IMR-90 (cell line): ENCODE measurements around the gene JAKMIP2. TPM values are rescaled to one million over a fixed set of nuclear protein-coding genes. Genes with fewer than 3 reads are reported as not detected.

Source experiments
- ATAC-seq: fragments of 200-7000 bp; cut with Tn5 transposase; 2 replicates; pipeline ENCODE4 v1.9.1; 2020; ENCODE audit warnings: low read depth, mild to moderate bottlenecking, moderate library complexity
- BruUV-seq: library from RNA; stranded (reverse); fragments of 400-500 nt; replicated peaks from 2 replicates; lab custom pipeline; 2021; lab: Mats Ljungman, UMichigan
- CTCF ChIA-PET: fragments of 300-600 bp; formaldehyde crosslinking; extraction: SDS; loops from one replicate; lab custom pipeline; 2021; ENCODE audit warnings: antibody characterized with exemption; lab: Yijun Ruan, JAX
- POLR2A ChIA-PET: fragments of 300-600 bp; sonication (Branson Sonifier 250); formaldehyde crosslinking; loops from one replicate; lab custom pipeline; 2022; ENCODE audit warnings: antibody characterized with exemption; ENCODE audit not compliant: unreplicated experiment; lab: Charles Lee
- DNase-seq: peaks from one replicate; pipeline ENCODE4 v3.0.0; 2013
- H2AFZ ChIP-seq: replicated peaks from 2 replicates; pipeline ENCODE3; 2013; ENCODE audit warnings: low read length, mild to moderate bottlenecking; ENCODE audit not compliant: poor library complexity
- H2AK5ac ChIP-seq: 2 replicates; pipeline ENCODE4 v1.6.1; 2013; ENCODE audit warnings: low read depth, low read length, inconsistent platforms
- H2AK9ac ChIP-seq: replicated peaks from 2 replicates; pipeline ENCODE3; 2013; ENCODE audit warnings: mild to moderate bottlenecking, low read depth, low read length, moderate library complexity; ENCODE audit not compliant: poor library complexity
- H2BK120ac ChIP-seq: 2 replicates; pipeline ENCODE4 v1.6.1; 2013; ENCODE audit warnings: low read depth, low read length, inconsistent platforms
- H2BK15ac ChIP-seq: 3 replicates; pipeline ENCODE4 v1.6.1; 2013; ENCODE audit warnings: low read depth, low read length, inconsistent platforms
- H2BK20ac ChIP-seq: 2 replicates; pipeline ENCODE4 v1.6.1; 2013; ENCODE audit warnings: low read depth, mild to moderate bottlenecking, inconsistent platforms, low read length, moderate library complexity
- H2BK5ac ChIP-seq: 2 replicates; pipeline ENCODE4 v1.6.1; 2013; ENCODE audit warnings: mild to moderate bottlenecking, low read depth, low read length, inconsistent platforms; ENCODE audit not compliant: poor library complexity, severe bottlenecking
- H3K14ac ChIP-seq: replicated peaks from 2 replicates; pipeline ENCODE4 v1.6.1; 2013; ENCODE audit warnings: low read depth, low read length, inconsistent platforms
- H3K18ac ChIP-seq: 2 replicates; pipeline ENCODE4 v1.6.1; 2013; ENCODE audit warnings: low read depth, low read length, control low read depth
- H3K23ac ChIP-seq: 2 replicates; pipeline ENCODE4 v1.6.1; 2013; ENCODE audit warnings: low read depth, low read length, inconsistent platforms
- H3K27ac ChIP-seq: 2 replicates; pipeline ENCODE4 v1.5.1; 2013; ENCODE audit warnings: mild to moderate bottlenecking, control low read depth, low read length; ENCODE audit not compliant: insufficient read depth
- H3K27me3 ChIP-seq: 2 replicates; pipeline ENCODE4 v1.6.1; 2013; ENCODE audit warnings: low read length; ENCODE audit not compliant: control insufficient read depth, insufficient read depth
- H3K36me3 ChIP-seq: 2 replicates; pipeline ENCODE4 v1.6.1; 2013; ENCODE audit warnings: low read length, mixed read lengths; ENCODE audit not compliant: control insufficient read depth, insufficient read depth
- H3K4ac ChIP-seq: 2 replicates; pipeline ENCODE4 v1.6.1; 2013; ENCODE audit warnings: low read depth, low read length, inconsistent platforms
- H3K4me1 ChIP-seq: 2 replicates; pipeline ENCODE4 v1.6.1; 2013; ENCODE audit warnings: low read length, mixed read lengths; ENCODE audit not compliant: control insufficient read depth, insufficient read depth
- H3K4me2 ChIP-seq: 2 replicates; pipeline ENCODE4 v1.6.1; 2013; ENCODE audit warnings: low read depth, mild to moderate bottlenecking, control low read depth, low read length, moderate library complexity
- H3K4me3 ChIP-seq: 2 replicates; pipeline ENCODE4 v1.5.1; 2013; ENCODE audit warnings: low read depth, mild to moderate bottlenecking, control low read depth, low read length, moderate library complexity; ENCODE audit not compliant: insufficient read depth
- H3K56ac ChIP-seq: 2 replicates; pipeline ENCODE4 v1.6.1; 2013; ENCODE audit warnings: low read length, inconsistent platforms; ENCODE audit not compliant: insufficient read depth; ENCODE audit errors: extremely low read depth
- H3K79me1 ChIP-seq, 2 experiments: 2 replicates each; pipeline ENCODE4 v1.6.1; 2013; ENCODE audit warnings: low read length in 2 of 2, inconsistent platforms in 1 of 2, low read depth in 1 of 2
- H3K9ac ChIP-seq: 2 replicates; pipeline ENCODE4 v1.6.1; 2013; ENCODE audit warnings: low read depth, low read length, control low read depth
- H3K9me1 ChIP-seq: 2 replicates; pipeline ENCODE4 v1.6.1; 2013; ENCODE audit warnings: low read length, inconsistent platforms; ENCODE audit not compliant: insufficient read depth
- H3K9me3 ChIP-seq: 2 replicates; pipeline ENCODE4 v1.6.1; 2013; ENCODE audit warnings: low read length; ENCODE audit not compliant: control insufficient read depth, insufficient read depth
- H4K20me1 ChIP-seq: 2 replicates; pipeline ENCODE4 v1.6.1; 2013; ENCODE audit warnings: low read length, inconsistent platforms; ENCODE audit not compliant: insufficient read depth
- H4K5ac ChIP-seq: 2 replicates; pipeline ENCODE4 v1.6.1; 2013; ENCODE audit warnings: mild to moderate bottlenecking, low read depth, low read length, control low read depth
- H4K8ac ChIP-seq, 2 experiments: 2 replicates each; pipeline ENCODE4 v1.6.1; 2013; ENCODE audit warnings: low read depth in 2 of 2, low read length in 2 of 2, control low read depth in 1 of 2, inconsistent platforms in 1 of 2
- H4K91ac ChIP-seq: 2 replicates; pipeline ENCODE4 v1.6.1; 2013; ENCODE audit warnings: low read depth, low read length, inconsistent platforms; ENCODE audit not compliant: insufficient read depth
- MXI1 ChIP-seq: IDR thresholded peaks from 2 replicates; pipeline ENCODE4 v1.6.1; 2012; ENCODE audit warnings: low read depth, mild to moderate bottlenecking, low read length, moderate library complexity, borderline replicate concordance
- RAD21 ChIP-seq: IDR thresholded peaks from 2 replicates; pipeline ENCODE4 v1.6.1; 2012; ENCODE audit warnings: low read length, improper control_type of control experiment
- WGBS, 2 experiments: methylation state at CpG; one replicate each; pipeline versions ENCODE4 v1.1.5 to v1.1.7; 2013; ENCODE audit warnings: missing lambda C conversion rate in 2 of 2; ENCODE audit not compliant: insufficient read length in 1 of 2; ENCODE audit errors: extremely low coverage in 2 of 2; 5-methylcytosine and 5-hydroxymethylcytosine counted together
- dilution Hi-C: fragments of 300-500 bp; cut with HindIII; formaldehyde crosslinking; loops from one replicate; pipeline ENCODE4 v1.14.3; 2018; ENCODE audit warnings: low sequenced_read_pairs; ENCODE audit not compliant: unreplicated experiment
- in situ Hi-C: fragments of 300-500 bp; cut with MboI; formaldehyde crosslinking; loops from 3 replicates; pipeline ENCODE4 v1.14.3; 2019; ENCODE audit warnings: low sequenced_read_pairs, inconsistent platforms, mixed read lengths
- intact Hi-C: fragments of 100-400 bp; cut with micrococcal nuclease; formaldehyde crosslinking; loops from 2 replicates; pipeline ENCODE4 v1.10.0; 2022
- polyA plus RNA-seq, 3 experiments: library from polyadenylated mRNA; depleted of rRNA; stranded (reverse); fragments of >200 nt; gene quantifications; 2 replicates each; pipeline ENCODE4 v1.2.3, GENCODE V29; 2012; ENCODE audit warnings: low replicate concordance in 1 of 3
- total RNA-seq: library from RNA; depleted of rRNA; stranded (reverse); fragments of >200 nt; gene quantifications from 2 replicates; pipeline ENCODE4 v1.2.3, GENCODE V29; 2012

Gene JAKMIP2
- total and polyA plus RNA-seq, 2 of the 4 experiments (the other 2 are of a cell fraction), result under 0.01 TPM; not detected in 1

- no peak overlapping the region for H4K91ac ChIP-seq
- no peak overlapping the region for H2BK20ac ChIP-seq
- DNase-seq (no peak), ATAC-seq (no peak)
- POLR2A ChIA-PET, result no interaction called here
- dilution Hi-C loops, result no loop called here
- no peak overlapping the region for H3K18ac ChIP-seq
- H3K9ac ChIP-seq, result no peak overlapping the region
- no peaks in the 10 kb centered on the region for H3K27me3 ChIP-seq
- no peaks in the 10 kb centered on the region for H3K9me1 ChIP-seq
- H3K4ac ChIP-seq, result no peak overlapping the region
- H4K20me1 ChIP-seq, result no peaks in the 10 kb centered on the region
- intact Hi-C loops, result no loop called here
- H2BK5ac ChIP-seq, result no peak overlapping the region
- no peak overlapping the region for H3K23ac ChIP-seq
- no peak overlapping the region for H2AK9ac ChIP-seq
- H3K36me3 ChIP-seq, result no peaks in the 10 kb centered on the region
- no peak overlapping the region for H2BK120ac ChIP-seq
- no peaks in the 10 kb centered on the region for H3K4me1 ChIP-seq
- H2AK5ac ChIP-seq, result no peak overlapping the region
- H3K14ac ChIP-seq, result no peak overlapping the region
- TF ChIP-seq MXI1, result no peak
- TF ChIP-seq RAD21, result no peak
- no peak overlapping the region for H4K5ac ChIP-seq
- in situ Hi-C loops, result no loop called here
- no peak overlapping the region for H3K4me2 ChIP-seq
- 80% methylated on average over 1 of the region's 3 CpGs; no CpG with 5 or more reads in 1 of the 2 experiments for WGBS, 2 experiments
- no peak overlapping the region for H2AFZ ChIP-seq
- no peak overlapping the region for H2BK15ac ChIP-seq
- H3K9me3 ChIP-seq, result no peaks in the 10 kb centered on the region
- no TSS peak for BruUV-seq
- H3K4me3 ChIP-seq, result no peak overlapping the region
- H3K79me1 ChIP-seq, result no peaks in the 10 kb centered on the region
- H3K56ac ChIP-seq, result no peak overlapping the region
- no peak overlapping the region for H3K27ac ChIP-seq
- CTCF ChIA-PET, result no interaction called here
- no peak overlapping the region for H4K8ac ChIP-seq
These were observed 29.8 kb downstream of the JAKMIP2 start for GRCh38 chr5:147752666-147753290.
